ENCODE measurements around the gene SSB. TPM values are rescaled to one million over a fixed set of nuclear protein-coding genes. Genes with fewer than 3 reads are reported as not detected.

SSB gene
- total and polyA plus RNA-seq, 4 donors: 58.0 to 116 (median 71.3) TPM

GRCh38 chr2:169771612-169772011 is 27.1 kb upstream of the SSB start:
- Histone ChIP-seq H3K4me3 (no peak overlapping the region), H3K9me3 (ENCODE audit: control insufficient read depth in 4 of 4, insufficient read depth in 3 of 4, low read length in 3 of 4) (peaks cover 0 to 2% (median 0%) of the 10 kb centered on the region in 4 donors)
- no peak for ATAC-seq (ENCODE audit: insufficient read depth, low FRiP score)

GRCh38 chr2:169772651-169773050 is 26.0 kb upstream of the SSB start:
- DNase-seq (no peak), ATAC-seq (ENCODE audit: insufficient read depth, low FRiP score) (no peak)
- Histone ChIP-seq H3K4me1 (ENCODE audit: control insufficient read depth in 5 of 5, insufficient read depth in 5 of 5, low read length in 5 of 5) (peaks cover 0 to 9% (median 2%) of the 10 kb centered on the region in 5 donors), H3K9ac (ENCODE audit: insufficient read depth in 1 of 2, low read length in 2 of 2) (no peak overlapping the region), H3K36me3 (ENCODE audit: control insufficient read depth in 4 of 4, insufficient read depth in 4 of 4, low read length in 4 of 4) (no peaks in the 10 kb centered on the region), H3K4me3 (no peak overlapping the region), H3K9me3 (ENCODE audit: control insufficient read depth in 4 of 4, insufficient read depth in 3 of 4, low read length in 3 of 4) (peaks cover 0 to 2% (median 0%) of the 10 kb centered on the region in 4 donors), H3K27ac (ENCODE audit: low read depth in 1 of 2, low read length in 1 of 2) (no peak overlapping the region), H3K27me3 (ENCODE audit: control insufficient read depth in 3 of 3, insufficient read depth in 3 of 3, low read length in 2 of 3) (peaks cover 0 to 20% (median 15%) of the 10 kb centered on the region in 3 donors)
- 75 to 84% methylated on average over 2 of the region's 2 CpGs for WGBS, 2 donors
- no peak for TF ChIP-seq CTCF (IDR thresholded peaks at IDR 0.05; ENCODE audit: control extremely low read depth, extremely low read depth)

More at GRCh38 chr2:169771612-169772011, 27.1 kb upstream of the SSB start:
- no peak for TF ChIP-seq CTCF (IDR thresholded peaks at IDR 0.05; ENCODE audit: control extremely low read depth, extremely low read depth)
- Histone ChIP-seq H3K36me3 (ENCODE audit: control insufficient read depth in 4 of 4, insufficient read depth in 4 of 4, low read length in 4 of 4) (no peaks in the 10 kb centered on the region), H3K27me3 (ENCODE audit: control insufficient read depth in 3 of 3, insufficient read depth in 3 of 3, low read length in 2 of 3) (peaks cover 0 to 23% (median 19%) of the 10 kb centered on the region in 3 donors), H3K4me1 (ENCODE audit: control insufficient read depth in 5 of 5, insufficient read depth in 5 of 5, low read length in 5 of 5) (peaks cover 0 to 9% (median 4%) of the 10 kb centered on the region in 5 donors), H3K27ac (ENCODE audit: low read depth in 1 of 2, low read length in 1 of 2) (no peak overlapping the region), H3K9ac (ENCODE audit: insufficient read depth in 1 of 2, low read length in 2 of 2) (no peak overlapping the region)
- WGBS, 2 donors: 97 to 100% methylated on average over 2 of the region's 2 CpGs
- no peak for DNase-seq

GRCh38 chr2:169775354-169775753 is 23.3 kb upstream of the SSB start:
- ATAC-seq (ENCODE audit: insufficient read depth, low FRiP score) (no peak), DNase-seq (no peak)
- no peak for TF ChIP-seq CTCF (IDR thresholded peaks at IDR 0.05; ENCODE audit: control extremely low read depth, extremely low read depth)
- 92 to 93% methylated on average over 3 of the region's 3 CpGs for WGBS, 2 donors
- Histone ChIP-seq H3K4me1 (ENCODE audit: control insufficient read depth in 5 of 5, insufficient read depth in 5 of 5, low read length in 5 of 5) (no peaks in the 10 kb centered on the region), H3K27me3 (ENCODE audit: control insufficient read depth in 3 of 3, insufficient read depth in 3 of 3, low read length in 2 of 3) (no peaks in the 10 kb centered on the region), H3K4me3 (no peak overlapping the region), H3K9ac (ENCODE audit: insufficient read depth in 1 of 2, low read length in 2 of 2) (no peak overlapping the region), H3K9me3 (ENCODE audit: control insufficient read depth in 4 of 4, insufficient read depth in 3 of 4, low read length in 3 of 4) (no peaks in the 10 kb centered on the region), H3K27ac (ENCODE audit: low read depth in 1 of 2, low read length in 1 of 2) (no peak overlapping the region), H3K36me3 (ENCODE audit: control insufficient read depth in 4 of 4, insufficient read depth in 4 of 4, low read length in 4 of 4) (no peaks in the 10 kb centered on the region)

GRCh38 chr2:169775765-169776164 is 22.9 kb upstream of the SSB start:
- Histone ChIP-seq H3K4me3 (no peak overlapping the region), H3K27ac (ENCODE audit: low read depth in 1 of 2, low read length in 1 of 2) (no peak overlapping the region), H3K36me3 (ENCODE audit: control insufficient read depth in 4 of 4, insufficient read depth in 4 of 4, low read length in 4 of 4) (no peaks in the 10 kb centered on the region), H3K9me3 (ENCODE audit: control insufficient read depth in 4 of 4, insufficient read depth in 3 of 4, low read length in 3 of 4) (no peaks in the 10 kb centered on the region), H3K27me3 (ENCODE audit: control insufficient read depth in 3 of 3, insufficient read depth in 3 of 3, low read length in 2 of 3) (no peaks in the 10 kb centered on the region), H3K4me1 (ENCODE audit: control insufficient read depth in 5 of 5, insufficient read depth in 5 of 5, low read length in 5 of 5) (no peaks in the 10 kb centered on the region), H3K9ac (ENCODE audit: insufficient read depth in 1 of 2, low read length in 2 of 2) (no peak overlapping the region)
- WGBS, 2 donors: 26 to 38% methylated on average over 2 of the region's 2 CpGs
- DNase-seq (no peak), ATAC-seq (ENCODE audit: insufficient read depth, low FRiP score) (no peak)
- TF ChIP-seq CTCF (IDR thresholded peaks at IDR 0.05; ENCODE audit: control extremely low read depth, extremely low read depth): no peak

Data from lung (tissue), 12 donors.